Ishikawa (cell line): ENCODE results near the gene BRD7.

Experiments used
- CEBPB ChIP-seq: IDR thresholded peaks from 2 replicates; pipeline ENCODE4 v1.6.1; 2012
- CREB1 ChIP-seq: IDR thresholded peaks from 2 replicates; pipeline ENCODE4 v1.6.1; 2012; ENCODE audit warnings: low read depth
- EGR1 ChIP-seq: IDR thresholded peaks from 2 replicates; pipeline ENCODE4 v1.6.1; 2012
- EP300 ChIP-seq: IDR thresholded peaks from 2 replicates; pipeline ENCODE4 v1.6.1; 2012; ENCODE audit warnings: borderline replicate concordance
- FOXM1 ChIP-seq: IDR thresholded peaks from 2 replicates; pipeline ENCODE4 v1.6.1; 2012; ENCODE audit warnings: low read depth, borderline replicate concordance
- NFIC ChIP-seq: IDR thresholded peaks from 2 replicates; pipeline ENCODE4 v1.6.1; 2012
- RAD21 ChIP-seq: IDR thresholded peaks from 2 replicates; pipeline ENCODE4 v1.6.1; 2012; ENCODE audit warnings: low read depth
- TAF1 ChIP-seq: IDR thresholded peaks from 2 replicates; pipeline ENCODE4 v1.6.1; 2012; ENCODE audit warnings: low read depth, mild to moderate bottlenecking
- TCF12 ChIP-seq: IDR thresholded peaks from 2 replicates; pipeline ENCODE4 v1.6.1; 2012; ENCODE audit warnings: low read depth
- TEAD4 ChIP-seq: IDR thresholded peaks from 2 replicates; pipeline ENCODE4 v1.6.1; 2012
- YY1 ChIP-seq: IDR thresholded peaks from 2 replicates; pipeline ENCODE4 v1.6.1; 2012; ENCODE audit warnings: low read depth
- ZBTB7A ChIP-seq: IDR thresholded peaks from 2 replicates; pipeline ENCODE4 v1.6.1; 2012; ENCODE audit warnings: low read depth
- TF ChIP-seq, protein P1 (sequence below): IDR thresholded peaks from 2 replicates; pipeline ENCODE4 v1.6.1; 2012
- TF ChIP-seq, protein P2 (sequence below): IDR thresholded peaks from 2 replicates; pipeline ENCODE4 v1.6.1; 2012
- TF ChIP-seq, protein P3 (sequence below): IDR thresholded peaks from 2 replicates; pipeline ENCODE4 v1.6.1; 2012; ENCODE audit warnings: low read depth, mild to moderate bottlenecking

The BRD7 gene

DNA sequence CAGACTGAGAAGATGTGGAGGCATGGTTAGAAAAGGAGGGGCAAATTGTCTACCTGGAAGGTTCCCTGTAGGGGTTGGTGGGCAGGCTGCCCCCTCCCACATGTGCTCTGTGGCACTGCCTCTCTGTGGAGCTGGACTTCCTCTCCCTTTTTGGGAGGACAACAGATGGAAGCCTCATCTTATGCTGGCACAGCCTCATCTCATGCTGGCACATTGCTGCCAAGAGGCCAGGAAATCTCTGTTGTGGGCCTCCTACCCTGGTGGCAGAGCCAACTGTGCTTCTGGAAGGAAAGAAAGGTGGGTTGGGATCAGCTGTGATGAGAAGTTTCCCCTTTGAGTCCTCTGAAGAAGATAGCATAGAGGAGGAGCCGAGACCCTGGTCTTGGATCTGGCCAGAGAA is 19.7 kb upstream of the BRD7 start:
- TF ChIP-seq NFIC (no peak), RAD21 (no peak), EGR1 (no peak), TAF1 (no peak), ZBTB7A (no peak), YY1 (no peak), CREB1 (no peak), FOXM1 (no peak), TEAD4 (no peak), CEBPB (no peak), TCF12 (no peak), EP300 (no peak)
- TF ChIP-seq, protein P1, sequence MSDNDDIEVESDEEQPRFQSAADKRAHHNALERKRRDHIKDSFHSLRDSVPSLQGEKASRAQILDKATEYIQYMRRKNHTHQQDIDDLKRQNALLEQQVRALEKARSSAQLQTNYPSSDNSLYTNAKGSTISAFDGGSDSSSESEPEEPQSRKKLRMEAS: no peak
- TF ChIP-seq, protein P2, sequence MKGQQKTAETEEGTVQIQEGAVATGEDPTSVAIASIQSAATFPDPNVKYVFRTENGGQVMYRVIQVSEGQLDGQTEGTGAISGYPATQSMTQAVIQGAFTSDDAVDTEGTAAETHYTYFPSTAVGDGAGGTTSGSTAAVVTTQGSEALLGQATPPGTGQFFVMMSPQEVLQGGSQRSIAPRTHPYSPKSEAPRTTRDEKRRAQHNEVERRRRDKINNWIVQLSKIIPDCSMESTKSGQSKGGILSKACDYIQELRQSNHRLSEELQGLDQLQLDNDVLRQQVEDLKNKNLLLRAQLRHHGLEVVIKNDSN: no peak
- TF ChIP-seq, protein P3, sequence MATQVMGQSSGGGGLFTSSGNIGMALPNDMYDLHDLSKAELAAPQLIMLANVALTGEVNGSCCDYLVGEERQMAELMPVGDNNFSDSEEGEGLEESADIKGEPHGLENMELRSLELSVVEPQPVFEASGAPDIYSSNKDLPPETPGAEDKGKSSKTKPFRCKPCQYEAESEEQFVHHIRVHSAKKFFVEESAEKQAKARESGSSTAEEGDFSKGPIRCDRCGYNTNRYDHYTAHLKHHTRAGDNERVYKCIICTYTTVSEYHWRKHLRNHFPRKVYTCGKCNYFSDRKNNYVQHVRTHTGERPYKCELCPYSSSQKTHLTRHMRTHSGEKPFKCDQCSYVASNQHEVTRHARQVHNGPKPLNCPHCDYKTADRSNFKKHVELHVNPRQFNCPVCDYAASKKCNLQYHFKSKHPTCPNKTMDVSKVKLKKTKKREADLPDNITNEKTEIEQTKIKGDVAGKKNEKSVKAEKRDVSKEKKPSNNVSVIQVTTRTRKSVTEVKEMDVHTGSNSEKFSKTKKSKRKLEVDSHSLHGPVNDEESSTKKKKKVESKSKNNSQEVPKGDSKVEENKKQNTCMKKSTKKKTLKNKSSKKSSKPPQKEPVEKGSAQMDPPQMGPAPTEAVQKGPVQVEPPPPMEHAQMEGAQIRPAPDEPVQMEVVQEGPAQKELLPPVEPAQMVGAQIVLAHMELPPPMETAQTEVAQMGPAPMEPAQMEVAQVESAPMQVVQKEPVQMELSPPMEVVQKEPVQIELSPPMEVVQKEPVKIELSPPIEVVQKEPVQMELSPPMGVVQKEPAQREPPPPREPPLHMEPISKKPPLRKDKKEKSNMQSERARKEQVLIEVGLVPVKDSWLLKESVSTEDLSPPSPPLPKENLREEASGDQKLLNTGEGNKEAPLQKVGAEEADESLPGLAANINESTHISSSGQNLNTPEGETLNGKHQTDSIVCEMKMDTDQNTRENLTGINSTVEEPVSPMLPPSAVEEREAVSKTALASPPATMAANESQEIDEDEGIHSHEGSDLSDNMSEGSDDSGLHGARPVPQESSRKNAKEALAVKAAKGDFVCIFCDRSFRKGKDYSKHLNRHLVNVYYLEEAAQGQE: no peak

DNA sequence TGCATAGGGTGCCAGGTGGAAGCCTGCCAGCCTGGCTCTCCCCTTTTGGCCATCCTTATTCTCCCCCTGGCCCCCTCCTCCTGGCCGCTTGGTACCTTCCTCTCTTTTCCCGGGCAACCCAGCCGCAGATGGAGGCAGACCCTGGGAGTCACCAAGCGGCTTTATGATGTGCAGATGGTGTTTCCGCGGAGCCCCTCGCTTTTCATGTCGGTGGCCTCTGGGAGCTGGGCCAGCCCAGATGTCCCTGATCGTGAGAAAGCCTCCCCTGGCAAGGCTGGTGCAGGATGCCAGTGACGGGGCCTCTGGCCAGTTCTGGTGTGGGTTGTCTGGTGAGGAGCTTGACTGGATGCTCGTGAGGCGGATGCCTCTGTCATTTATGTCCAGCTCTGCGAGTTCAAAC is 18.0 kb upstream of the BRD7 start:
- no peak for TF ChIP-seq TAF1
- no peak for TF ChIP-seq CREB1
- TF ChIP-seq, protein P3: no peak
- no peak for TF ChIP-seq EP300
- TF ChIP-seq ZBTB7A: no peak
- no peak for TF ChIP-seq YY1
- no peak for TF ChIP-seq CEBPB
- TF ChIP-seq, protein P2: no peak
- no peak for TF ChIP-seq TCF12
- TF ChIP-seq EGR1: no peak
- no peak for TF ChIP-seq TEAD4
- no peak for TF ChIP-seq RAD21
- no peak for TF ChIP-seq NFIC
- TF ChIP-seq, protein P1: no peak
- TF ChIP-seq FOXM1: no peak

DNA sequence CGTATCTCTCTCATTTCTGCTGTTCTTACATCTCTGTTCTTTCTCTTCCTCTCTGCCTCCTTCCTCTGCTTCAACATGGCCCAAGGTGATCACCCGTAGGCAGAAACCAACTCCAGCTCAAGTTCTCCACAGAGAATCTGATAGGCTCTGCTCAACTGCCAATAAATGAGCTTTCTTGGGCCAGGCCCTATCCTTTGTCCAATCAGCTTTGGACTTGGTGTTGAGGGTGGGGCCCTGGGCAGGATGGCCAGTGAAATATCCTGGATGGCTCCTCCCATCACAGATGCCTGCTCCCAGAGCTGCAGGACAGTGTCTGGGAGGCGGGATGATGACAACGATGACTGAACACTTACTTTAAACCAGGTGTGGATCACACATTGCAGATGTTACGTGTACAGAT is 17.4 kb upstream of the BRD7 start:
- TF ChIP-seq EGR1: no peak
- no peak for TF ChIP-seq RAD21
- no peak for TF ChIP-seq EP300
- no peak for TF ChIP-seq YY1
- no peak for TF ChIP-seq FOXM1
- no peak for TF ChIP-seq TCF12
- no peak for TF ChIP-seq TAF1
- TF ChIP-seq, protein P3: no peak
- TF ChIP-seq CEBPB: no peak
- TF ChIP-seq, protein P2: no peak
- TF ChIP-seq, protein P1: no peak
- no peak for TF ChIP-seq ZBTB7A
- no peak for TF ChIP-seq NFIC
- no peak for TF ChIP-seq CREB1
- TF ChIP-seq TEAD4: no peak
